ENCODE data around the gene HIGD2A. TPM values are rescaled to one million over a fixed set of nuclear protein-coding genes. Genes with fewer than 3 reads are reported as not detected.

HIGD2A gene
- total and polyA plus RNA-seq, 2 of the 13 experiments (the other 11 are each of a cell fraction or from before 2014, with no cell fraction given): 89.2 to 146 TPM

GRCh38 chr5:176361437-176362232 lies 26.9 kb upstream of the HIGD2A start, which contains the start of gene KIAA1191 (continued):
- TF ChIP-seq, protein P1, sequence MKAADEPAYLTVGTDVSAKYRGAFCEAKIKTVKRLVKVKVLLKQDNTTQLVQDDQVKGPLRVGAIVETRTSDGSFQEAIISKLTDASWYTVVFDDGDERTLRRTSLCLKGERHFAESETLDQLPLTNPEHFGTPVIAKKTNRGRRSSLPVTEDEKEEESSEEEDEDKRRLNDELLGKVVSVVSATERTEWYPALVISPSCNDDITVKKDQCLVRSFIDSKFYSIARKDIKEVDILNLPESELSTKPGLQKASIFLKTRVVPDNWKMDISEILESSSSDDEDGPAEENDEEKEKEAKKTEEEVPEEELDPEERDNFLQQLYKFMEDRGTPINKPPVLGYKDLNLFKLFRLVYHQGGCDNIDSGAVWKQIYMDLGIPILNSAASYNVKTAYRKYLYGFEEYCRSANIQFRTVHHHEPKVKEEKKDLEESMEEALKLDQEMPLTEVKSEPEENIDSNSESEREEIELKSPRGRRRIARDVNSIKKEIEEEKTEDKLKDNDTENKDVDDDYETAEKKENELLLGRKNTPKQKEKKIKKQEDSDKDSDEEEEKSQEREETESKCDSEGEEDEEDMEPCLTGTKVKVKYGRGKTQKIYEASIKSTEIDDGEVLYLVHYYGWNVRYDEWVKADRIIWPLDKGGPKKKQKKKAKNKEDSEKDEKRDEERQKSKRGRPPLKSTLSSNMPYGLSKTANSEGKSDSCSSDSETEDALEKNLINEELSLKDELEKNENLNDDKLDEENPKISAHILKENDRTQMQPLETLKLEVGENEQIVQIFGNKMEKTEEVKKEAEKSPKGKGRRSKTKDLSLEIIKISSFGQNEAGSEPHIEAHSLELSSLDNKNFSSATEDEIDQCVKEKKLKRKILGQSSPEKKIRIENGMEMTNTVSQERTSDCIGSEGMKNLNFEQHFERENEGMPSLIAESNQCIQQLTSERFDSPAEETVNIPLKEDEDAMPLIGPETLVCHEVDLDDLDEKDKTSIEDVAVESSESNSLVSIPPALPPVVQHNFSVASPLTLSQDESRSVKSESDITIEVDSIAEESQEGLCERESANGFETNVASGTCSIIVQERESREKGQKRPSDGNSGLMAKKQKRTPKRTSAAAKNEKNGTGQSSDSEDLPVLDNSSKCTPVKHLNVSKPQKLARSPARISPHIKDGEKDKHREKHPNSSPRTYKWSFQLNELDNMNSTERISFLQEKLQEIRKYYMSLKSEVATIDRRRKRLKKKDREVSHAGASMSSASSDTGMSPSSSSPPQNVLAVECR (CRISPR knock-in tag; IDR thresholded peaks at IDR 0.05; ENCODE audit: borderline replicate concordance): peak; percentile 95; the same call in 1 of the 2 replicates
- TF ChIP-seq ZSCAN30 (CRISPR knock-in tag; IDR thresholded peaks at IDR 0.05): no peak
- no peak for TF ChIP-seq FLYWCH1 (CRISPR knock-in tag; IDR thresholded peaks at IDR 0.05)
- TF ChIP-seq ZNF83 (CRISPR knock-in tag; IDR thresholded peaks at IDR 0.05; ENCODE audit: borderline replicate concordance): no peak; the same call in 1 of the 2 replicates
- no peak for TF ChIP-seq BRCA1 (CRISPR knock-in tag; IDR thresholded peaks at IDR 0.05)
- TF ChIP-seq SIN3B (IDR thresholded peaks at IDR 0.05; ENCODE audit: low read length): no peak
- TF ChIP-seq ATF1 (CRISPR knock-in tag; IDR thresholded peaks at IDR 0.05): no peak
- TF ChIP-seq, protein P2, sequence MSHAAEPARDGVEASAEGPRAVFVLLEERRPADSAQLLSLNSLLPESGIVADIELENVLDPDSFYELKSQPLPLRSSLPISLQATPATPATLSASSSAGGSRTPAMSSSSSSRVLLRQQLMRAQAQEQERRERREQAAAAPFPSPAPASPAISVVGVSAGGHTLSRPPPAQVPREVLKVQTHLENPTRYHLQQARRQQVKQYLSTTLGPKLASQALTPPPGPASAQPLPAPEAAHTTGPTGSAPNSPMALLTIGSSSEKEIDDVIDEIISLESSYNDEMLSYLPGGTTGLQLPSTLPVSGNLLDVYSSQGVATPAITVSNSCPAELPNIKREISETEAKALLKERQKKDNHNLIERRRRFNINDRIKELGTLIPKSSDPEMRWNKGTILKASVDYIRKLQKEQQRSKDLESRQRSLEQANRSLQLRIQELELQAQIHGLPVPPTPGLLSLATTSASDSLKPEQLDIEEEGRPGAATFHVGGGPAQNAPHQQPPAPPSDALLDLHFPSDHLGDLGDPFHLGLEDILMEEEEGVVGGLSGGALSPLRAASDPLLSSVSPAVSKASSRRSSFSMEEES (CRISPR knock-in tag; IDR thresholded peaks at IDR 0.05): peak; percentile 72
- peak; percentile 74; the same call in 1 of the 2 replicates for TF ChIP-seq ZSCAN20 (CRISPR knock-in tag; IDR thresholded peaks at IDR 0.05; ENCODE audit: borderline replicate concordance)
- TF ChIP-seq ATF3 (CRISPR knock-in tag; IDR thresholded peaks at IDR 0.05): peak; percentile 50; the same call in 1 of the 2 replicates
- TF ChIP-seq ZNF788 (CRISPR knock-in tag; IDR thresholded peaks at IDR 0.05; ENCODE audit: borderline replicate concordance): no peak; the same call in 1 of the 2 replicates
- TF ChIP-seq ZNF180 (CRISPR knock-in tag; IDR thresholded peaks at IDR 0.05; ENCODE audit: borderline replicate concordance, low read depth): no peak
- no peak for TF ChIP-seq LRRFIP1 (CRISPR knock-in tag; conservative IDR thresholded peaks at IDR 0.05)
- TF ChIP-seq ZNF549 (CRISPR knock-in tag; IDR thresholded peaks at IDR 0.05): no peak
- TF ChIP-seq ZNF205 (CRISPR knock-in tag; IDR thresholded peaks at IDR 0.05): peak; percentile 52; the same call in 1 of the 2 replicates
- TF ChIP-seq SYNCRIP (IDR thresholded peaks at IDR 0.05; ENCODE audit: insufficient read depth, low read depth, low read length): no peak
- TF ChIP-seq IRF2 (CRISPR knock-in tag; IDR thresholded peaks at IDR 0.05): peak; percentile 85; the same call in 1 of the 2 replicates
- TF ChIP-seq SP4 (CRISPR knock-in tag; IDR thresholded peaks at IDR 0.05): no peak
- peak; percentile 92 for TF ChIP-seq KLF6 (CRISPR knock-in tag; IDR thresholded peaks at IDR 0.05)
- TF ChIP-seq ATF2 (CRISPR knock-in tag; IDR thresholded peaks at IDR 0.05): peak; percentile 83

Measured in HepG2 (cell line).